ENCODE data around the gene PFKL.

DNA sequence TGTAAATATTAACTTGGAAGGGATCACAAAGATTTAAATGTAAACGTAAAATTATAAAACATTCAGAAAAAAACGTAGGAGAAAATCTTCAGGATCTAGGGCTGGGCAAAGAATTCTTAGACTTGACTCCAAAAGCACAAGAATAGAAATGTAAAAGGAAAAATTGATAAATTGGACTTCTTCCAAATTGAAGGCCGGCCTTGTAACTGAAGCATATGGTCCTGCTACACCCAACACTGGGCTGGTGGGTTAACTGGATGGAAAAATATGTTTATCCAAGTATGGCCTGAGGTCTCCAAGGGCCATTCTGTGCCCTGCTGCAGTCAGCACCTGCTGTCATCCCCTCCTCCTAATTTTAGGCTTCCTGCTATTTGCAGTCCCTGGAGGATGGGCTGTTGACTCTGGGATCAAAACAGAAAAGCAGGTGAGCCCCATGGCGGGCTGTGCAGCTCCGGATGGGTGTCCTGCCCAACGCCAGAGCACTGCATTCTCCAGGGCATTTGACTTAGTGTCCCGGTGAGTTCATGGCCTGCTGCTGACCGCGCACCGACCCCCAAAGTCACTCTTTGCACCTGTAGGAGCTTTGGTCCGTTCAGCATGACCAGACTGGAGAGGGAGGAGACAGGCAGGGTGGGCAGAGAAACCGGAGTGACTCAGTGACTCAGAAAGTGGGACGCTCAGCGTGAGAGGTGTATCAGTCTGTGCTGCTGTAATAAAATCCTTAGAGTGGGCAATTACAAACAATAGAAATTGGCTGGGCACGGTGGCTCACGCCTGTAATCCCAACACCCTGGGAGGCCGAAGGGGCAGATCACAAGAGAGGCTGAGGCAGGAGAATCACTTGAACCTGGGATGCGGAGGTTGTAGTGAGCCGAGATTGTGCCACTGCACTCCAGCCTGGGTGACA is 20.2 kb upstream of the PFKL start:
- TF ChIP-seq, protein P1, sequence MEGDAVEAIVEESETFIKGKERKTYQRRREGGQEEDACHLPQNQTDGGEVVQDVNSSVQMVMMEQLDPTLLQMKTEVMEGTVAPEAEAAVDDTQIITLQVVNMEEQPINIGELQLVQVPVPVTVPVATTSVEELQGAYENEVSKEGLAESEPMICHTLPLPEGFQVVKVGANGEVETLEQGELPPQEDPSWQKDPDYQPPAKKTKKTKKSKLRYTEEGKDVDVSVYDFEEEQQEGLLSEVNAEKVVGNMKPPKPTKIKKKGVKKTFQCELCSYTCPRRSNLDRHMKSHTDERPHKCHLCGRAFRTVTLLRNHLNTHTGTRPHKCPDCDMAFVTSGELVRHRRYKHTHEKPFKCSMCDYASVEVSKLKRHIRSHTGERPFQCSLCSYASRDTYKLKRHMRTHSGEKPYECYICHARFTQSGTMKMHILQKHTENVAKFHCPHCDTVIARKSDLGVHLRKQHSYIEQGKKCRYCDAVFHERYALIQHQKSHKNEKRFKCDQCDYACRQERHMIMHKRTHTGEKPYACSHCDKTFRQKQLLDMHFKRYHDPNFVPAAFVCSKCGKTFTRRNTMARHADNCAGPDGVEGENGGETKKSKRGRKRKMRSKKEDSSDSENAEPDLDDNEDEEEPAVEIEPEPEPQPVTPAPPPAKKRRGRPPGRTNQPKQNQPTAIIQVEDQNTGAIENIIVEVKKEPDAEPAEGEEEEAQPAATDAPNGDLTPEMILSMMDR (IDR thresholded peaks at IDR 0.05), result no peak
- no peak for TF ChIP-seq EP300 (IDR thresholded peaks at IDR 0.05)
